HG03103 (cell line): ENCODE results near the gene S1PR4.

Source experiments
- ATAC-seq: cut with Tn5 transposase; IDR thresholded peaks from one replicate; pipeline ENCODE4 v1.9.1; 2021; ENCODE audit warnings: low read depth; ENCODE audit not compliant: unreplicated experiment

The S1PR4 gene, protein sequence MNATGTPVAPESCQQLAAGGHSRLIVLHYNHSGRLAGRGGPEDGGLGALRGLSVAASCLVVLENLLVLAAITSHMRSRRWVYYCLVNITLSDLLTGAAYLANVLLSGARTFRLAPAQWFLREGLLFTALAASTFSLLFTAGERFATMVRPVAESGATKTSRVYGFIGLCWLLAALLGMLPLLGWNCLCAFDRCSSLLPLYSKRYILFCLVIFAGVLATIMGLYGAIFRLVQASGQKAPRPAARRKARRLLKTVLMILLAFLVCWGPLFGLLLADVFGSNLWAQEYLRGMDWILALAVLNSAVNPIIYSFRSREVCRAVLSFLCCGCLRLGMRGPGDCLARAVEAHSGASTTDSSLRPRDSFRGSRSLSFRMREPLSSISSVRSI

DNA sequence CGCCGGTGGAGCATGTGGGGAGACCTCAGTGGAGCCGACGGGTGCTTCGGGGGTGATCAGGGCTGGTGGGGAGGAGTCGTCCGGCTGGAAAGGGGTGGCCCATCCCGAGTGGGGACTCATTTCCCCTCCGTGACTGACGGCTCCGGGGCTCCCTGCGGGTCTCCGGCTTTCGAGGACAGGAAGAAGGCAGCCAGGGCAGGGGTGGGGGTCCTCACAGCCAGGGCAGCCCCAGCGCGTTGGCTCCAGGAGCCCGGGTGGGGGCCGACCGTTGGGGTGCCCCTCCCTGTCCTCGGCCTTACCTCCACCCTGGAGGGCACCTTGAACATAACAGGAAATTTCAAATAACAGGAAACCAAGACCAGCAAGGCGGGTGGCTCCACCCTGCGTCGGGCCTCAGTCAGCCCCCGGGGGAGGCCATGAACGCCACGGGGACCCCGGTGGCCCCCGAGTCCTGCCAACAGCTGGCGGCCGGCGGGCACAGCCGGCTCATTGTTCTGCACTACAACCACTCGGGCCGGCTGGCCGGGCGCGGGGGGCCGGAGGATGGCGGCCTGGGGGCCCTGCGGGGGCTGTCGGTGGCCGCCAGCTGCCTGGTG lies at the start of gene S1PR4:
Gene S1PR4 (plus strand): TSS at position 393 of the 596 bp plus-strand sequence. CDS start 24 bp downstream, at position 417.
- no peak for ATAC-seq

DNA sequence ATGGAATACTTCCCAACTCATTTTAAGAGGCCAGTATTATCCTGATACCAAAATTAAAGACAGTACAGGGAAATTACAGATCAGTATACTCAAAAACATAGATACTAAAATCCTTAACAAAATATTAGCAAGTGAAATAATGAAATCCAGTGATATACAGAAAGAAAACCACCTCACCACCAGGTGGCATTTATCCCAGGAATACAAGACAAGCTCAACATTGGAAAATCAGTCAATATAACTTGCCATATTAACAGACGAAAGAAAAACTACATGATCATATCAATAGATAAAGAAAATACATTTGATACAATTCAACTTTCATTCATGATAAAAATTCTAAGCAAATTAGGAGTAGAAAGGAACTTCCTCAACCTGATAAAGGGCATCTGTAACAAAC lies 49.5 kb upstream of the S1PR4 start:
- ATAC-seq: no peak

DNA sequence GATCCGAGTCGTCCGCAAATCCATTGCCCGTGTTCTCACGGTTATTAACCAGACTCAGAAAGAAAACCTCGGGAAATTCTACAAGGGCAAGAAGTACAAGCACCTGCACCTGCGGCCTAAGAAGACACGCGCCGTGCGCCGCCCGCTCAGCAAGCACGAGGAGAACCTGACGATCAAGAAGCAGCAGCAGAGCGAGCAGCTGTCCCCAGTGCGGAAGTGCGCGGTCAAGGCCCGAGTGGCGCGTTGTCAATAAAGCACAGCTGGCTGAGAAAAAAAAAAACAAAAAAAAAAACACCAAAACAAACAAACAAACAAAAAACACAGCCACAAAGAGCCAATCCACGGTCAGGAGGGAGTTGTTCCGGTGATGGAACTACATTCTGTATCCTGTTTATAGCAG lies 47.4 kb upstream of the S1PR4 start:
- ATAC-seq: no peak

DNA sequence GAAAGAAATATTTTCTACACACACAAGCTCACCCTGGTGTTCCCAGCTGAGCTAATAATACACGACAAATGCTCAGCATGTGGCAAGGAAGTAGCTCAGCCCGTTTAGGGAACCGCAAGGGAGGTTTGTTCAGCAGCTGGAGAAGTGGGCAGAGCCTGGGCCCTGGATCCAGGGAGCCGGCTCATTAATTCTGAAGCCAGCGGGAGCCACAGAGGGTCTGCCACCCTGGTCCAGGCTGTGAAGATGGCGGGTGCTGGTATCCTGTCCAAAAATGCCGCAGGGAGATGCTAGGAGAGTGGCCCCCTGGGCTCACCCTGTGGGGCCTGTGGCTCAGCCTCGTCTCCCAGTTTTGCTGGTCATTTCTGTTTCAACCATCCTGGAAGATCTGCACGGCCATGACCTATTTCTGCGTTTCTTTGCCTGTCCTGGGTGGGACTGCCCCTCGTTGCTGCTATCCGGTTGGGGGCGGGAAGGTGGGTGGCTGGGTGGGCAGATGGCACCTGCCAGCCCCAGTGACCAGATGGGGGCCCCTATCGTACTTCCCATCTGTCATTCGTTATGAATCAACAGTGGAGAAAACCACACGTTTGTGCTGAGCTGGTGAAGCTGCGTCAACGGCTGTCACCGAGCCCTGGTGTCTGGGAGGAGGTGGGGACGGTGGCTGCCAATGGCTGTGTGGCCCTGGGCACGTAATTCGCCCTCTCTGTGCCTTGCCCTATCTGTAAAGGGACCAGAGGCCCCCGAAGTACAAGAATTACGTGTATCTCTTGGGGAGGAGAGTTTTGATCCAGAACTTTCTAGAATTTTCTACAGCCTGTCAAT lies 45.4 kb upstream of the S1PR4 start:
- ATAC-seq: no peak

DNA sequence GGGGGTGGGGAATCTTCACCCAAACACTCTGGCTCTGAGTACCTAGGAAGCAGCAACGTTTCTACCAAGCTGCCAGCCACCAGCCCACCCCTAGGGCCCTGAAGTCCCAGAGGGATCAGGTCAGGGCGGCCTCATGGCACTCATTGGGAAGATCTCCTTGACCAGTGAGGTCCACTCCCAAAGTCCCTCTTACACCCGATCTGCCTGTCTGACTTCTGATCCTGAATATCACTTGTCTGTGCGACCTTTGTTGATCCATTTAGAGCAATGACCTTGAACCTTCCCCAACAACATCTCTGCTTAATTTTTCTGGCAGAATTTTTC lies 44.8 kb upstream of the S1PR4 start:
- no peak for ATAC-seq

DNA sequence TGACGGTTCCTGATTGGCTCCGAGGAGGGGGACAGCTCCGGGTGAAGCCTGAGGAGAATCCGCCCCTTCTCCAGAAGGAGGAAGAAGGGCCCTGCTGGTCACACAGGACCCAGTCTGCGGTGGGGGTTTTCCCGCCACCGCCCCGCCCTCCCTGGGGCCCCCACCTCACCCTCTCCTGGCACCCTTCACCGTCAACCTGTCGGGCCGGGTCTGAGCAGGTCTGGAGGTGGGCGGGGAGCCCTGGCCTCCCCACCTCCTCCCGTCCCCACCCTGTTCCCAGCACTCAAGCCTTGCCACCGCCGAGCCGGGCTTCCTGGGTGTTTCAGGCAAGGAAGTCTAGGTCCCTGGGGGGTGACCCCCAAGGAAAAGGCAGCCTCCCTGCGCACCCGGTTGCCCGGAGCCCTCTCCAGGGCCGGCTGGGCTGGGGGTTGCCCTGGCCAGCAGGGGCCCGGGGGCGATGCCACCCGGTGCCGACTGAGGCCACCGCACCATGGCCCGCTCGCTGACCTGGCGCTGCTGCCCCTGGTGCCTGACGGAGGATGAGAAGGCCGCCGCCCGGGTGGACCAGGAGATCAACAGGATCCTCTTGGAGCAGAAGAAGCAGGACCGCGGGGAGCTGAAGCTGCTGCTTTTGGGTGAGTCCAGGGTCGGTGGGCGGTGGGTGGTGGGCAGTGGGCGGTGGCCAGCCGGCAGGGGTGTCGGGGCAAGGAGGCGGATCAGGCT lies 42.4 kb upstream of the S1PR4 start, which contains the start of gene GNA15:
Gene GNA15 (plus strand): TSS at position 73 of the 723 bp plus-strand sequence. CDS start 418 bp downstream, at position 491.
- no peak for ATAC-seq

DNA sequence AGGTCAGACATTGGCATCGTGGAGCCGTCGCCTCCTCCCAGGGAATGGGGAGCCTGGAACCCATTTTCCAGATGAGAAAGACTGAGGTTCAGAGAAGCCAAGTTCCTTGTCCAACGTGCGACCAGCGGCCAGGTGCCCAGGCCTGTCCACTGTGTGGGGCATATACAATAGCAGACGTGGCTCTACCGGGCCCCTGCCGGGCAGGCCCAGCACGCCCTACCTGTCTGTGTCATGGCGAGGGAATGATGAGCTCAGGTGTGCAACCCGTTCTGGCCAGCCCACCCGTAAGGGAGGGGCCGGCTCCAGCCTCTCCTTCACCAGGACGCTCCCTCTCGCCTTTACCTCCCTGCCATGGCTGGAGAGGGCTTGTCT lies 41.9 kb upstream of the S1PR4 start:
- no peak for ATAC-seq

DNA sequence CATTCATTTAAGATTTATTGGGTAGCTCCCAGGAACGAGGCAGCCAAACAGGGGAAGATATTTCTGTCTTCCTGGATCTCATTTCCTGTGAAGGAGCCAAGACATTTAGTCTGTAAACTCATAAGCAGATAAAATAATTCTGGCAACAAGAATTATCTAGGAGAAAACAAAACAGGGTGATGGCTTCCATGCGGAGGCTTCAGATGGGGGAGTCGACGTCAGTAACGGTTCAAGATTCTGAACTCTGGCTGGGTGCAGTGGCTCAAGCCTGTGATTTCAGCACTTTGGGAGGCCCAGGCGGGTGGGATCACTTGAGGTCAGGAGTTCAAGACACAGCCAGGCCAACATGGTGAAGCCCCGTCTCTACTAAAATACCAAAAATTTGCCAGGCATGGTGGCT lies 41.5 kb upstream of the S1PR4 start:
- ATAC-seq: no peak

DNA sequence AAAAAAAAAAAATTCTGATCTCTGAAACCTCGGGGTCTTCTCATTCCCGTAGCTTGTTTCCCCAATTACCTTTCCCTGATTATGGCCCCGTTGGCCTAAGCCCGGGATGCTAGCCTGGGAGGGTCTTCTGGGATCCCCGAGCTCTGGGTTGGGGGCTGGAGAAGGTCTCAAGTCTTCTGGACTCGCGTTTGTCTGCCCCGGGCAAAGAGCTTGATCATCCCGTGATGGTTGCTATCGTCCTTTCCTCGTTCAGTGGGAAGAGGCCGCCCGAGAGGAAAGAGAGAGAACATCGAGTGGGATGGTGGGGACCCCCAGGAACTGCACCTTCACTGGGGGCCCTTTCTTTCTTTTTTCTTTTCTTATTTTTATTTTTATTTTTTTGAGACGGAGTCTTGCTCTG lies 40.3 kb upstream of the S1PR4 start:
- no peak for ATAC-seq

DNA sequence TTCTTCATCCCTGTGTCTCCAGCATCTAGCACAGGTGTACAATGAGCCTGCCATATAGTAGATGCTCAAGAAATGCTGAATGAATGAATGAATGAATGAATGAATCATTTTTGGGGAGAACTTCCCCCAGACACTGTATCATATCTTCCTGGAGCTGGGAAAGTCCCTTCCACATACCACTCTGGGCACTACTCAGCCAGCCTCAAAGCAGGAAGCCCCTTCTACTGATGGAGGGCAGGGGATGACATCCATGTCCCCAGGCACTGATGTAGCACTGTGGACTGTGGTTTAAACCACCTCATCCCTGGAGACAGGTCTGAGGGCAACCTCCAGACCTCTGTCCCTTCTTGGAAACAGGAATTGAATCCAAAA lies 37.9 kb upstream of the S1PR4 start:
- no peak for ATAC-seq

DNA sequence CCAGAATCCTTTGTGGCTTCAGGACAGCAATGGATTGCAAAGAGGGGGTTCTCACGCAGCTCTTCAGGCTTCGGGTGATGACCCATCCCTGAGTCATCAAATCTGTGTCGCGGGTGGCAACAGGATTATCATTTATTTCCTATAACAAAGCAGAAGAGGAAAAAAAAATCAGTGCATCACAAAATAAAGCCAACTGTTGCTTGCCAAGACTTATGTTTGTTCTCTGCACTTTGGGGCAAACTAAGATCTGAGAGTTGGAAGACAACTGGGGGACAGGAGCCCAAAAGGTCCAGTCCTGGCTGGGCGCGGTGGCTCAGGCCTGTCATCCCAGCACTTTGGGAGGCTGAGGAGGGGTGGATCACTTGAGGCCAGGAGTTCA lies 36.3 kb upstream of the S1PR4 start:
- ATAC-seq: no peak

DNA sequence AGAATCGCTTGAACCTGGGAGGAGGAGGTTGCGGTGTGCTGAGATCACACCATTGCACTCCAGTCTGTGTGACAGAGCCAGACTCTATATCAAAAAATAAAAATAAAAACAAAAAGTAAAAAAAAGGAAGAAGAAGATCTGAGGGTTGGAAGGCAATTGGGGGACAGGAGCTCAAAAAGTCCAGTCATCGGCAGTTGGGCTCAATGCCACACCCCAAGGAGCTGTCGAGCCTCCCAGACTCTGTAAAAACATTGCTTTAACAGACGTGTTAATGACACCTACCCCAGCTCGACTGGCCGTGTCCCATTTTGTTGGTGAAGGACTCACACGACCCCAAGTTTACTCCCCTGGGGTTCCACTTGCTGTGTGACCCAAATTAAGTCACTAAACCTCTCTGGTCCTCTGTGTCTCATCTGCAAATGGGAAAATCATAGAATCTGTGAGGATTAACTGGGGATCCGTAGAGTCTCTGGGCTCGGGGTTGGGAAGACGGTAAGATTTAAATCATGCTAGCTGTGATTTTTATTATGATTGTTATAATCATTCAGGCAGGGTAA lies 35.7 kb upstream of the S1PR4 start:
- ATAC-seq: no peak

DNA sequence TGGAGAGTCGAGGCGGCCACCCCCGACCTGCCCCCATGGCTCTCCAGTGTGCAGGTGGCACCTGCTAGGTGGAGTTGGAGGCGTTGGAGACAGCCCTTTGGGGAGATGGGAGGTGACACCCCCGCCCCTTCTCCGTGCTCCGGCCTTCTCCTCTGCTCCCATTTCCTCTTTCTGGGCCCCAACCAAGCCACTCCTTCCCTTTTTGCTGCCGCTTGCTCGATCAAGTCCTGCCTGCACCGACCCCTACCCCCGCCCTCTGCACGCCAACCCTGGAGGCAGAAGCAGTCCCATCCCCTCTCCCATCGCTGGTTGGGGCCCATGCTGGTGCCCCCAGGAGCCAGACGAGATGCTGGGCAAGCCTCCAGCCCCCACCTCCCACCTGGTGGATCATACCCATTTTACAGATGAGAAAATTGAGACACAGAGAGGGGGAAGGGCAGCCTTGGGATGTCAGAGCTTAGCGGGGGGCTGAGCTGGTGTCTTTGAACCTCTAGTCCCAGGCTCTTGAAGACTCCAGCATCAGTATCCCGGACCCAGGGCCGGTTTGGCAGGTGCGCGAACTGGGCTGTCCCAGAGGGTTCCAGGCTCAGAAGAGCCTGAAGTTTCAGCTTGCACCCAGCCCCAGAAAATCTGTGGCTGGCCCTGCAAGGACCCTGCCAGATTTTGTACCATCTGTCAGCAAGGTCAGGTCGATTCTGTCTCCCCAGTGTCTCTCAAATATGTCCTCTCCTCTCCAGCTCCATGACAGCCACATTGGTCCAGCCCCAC lies 32.5 kb upstream of the S1PR4 start:
- ATAC-seq: no peak

DNA sequence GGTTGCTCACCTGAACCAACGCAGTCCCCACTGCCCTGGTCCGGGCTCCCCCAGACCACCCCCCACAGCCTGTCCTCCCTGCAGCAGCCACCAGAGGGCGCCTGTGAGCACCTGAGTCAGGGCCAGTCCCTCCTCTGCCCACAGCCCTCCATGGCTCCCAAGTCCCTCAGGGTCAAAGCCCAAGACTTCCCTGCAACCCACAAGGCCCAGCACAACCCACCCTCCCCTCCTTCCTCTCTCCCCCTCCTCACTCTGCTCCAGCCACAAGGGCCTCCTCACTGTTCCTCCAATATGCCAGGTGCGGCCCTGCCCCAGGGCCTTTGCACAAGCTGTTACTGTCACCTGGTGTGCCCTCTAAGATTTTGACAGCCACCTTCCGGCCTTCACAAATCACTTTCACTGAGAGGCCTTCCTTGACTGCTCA lies 31.9 kb upstream of the S1PR4 start:
- no peak for ATAC-seq

DNA sequence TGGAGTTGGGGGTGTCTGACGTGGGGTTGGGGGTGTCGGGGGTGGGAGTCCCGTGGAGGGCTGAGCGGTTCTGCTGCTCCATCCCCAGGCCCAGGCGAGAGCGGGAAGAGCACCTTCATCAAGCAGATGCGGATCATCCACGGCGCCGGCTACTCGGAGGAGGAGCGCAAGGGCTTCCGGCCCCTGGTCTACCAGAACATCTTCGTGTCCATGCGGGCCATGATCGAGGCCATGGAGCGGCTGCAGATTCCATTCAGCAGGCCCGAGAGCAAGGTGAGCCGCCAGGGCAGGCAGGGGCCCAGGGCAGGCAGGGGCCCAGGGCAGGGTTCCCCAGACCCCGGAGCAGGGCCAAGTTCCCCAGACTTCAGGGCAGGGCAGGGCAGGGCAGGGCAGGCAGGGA lies 30.1 kb upstream of the S1PR4 start:
- ATAC-seq: no peak

DNA sequence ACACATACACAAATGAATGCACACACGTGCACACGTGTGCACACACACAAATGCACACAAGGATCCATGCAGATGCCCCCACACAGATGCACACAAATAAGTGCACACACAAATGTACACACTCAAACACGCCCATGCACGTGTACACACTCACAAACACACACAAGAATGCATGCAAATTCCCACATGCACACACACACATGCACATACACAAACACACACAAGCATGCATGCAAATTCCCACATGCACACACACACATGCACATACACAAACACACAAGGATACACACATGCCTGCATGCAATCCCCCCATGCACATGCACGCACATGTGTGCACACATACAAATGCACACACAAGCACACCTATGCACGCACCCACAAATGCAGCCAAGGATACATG lies 29.5 kb upstream of the S1PR4 start:
- no peak for ATAC-seq

DNA sequence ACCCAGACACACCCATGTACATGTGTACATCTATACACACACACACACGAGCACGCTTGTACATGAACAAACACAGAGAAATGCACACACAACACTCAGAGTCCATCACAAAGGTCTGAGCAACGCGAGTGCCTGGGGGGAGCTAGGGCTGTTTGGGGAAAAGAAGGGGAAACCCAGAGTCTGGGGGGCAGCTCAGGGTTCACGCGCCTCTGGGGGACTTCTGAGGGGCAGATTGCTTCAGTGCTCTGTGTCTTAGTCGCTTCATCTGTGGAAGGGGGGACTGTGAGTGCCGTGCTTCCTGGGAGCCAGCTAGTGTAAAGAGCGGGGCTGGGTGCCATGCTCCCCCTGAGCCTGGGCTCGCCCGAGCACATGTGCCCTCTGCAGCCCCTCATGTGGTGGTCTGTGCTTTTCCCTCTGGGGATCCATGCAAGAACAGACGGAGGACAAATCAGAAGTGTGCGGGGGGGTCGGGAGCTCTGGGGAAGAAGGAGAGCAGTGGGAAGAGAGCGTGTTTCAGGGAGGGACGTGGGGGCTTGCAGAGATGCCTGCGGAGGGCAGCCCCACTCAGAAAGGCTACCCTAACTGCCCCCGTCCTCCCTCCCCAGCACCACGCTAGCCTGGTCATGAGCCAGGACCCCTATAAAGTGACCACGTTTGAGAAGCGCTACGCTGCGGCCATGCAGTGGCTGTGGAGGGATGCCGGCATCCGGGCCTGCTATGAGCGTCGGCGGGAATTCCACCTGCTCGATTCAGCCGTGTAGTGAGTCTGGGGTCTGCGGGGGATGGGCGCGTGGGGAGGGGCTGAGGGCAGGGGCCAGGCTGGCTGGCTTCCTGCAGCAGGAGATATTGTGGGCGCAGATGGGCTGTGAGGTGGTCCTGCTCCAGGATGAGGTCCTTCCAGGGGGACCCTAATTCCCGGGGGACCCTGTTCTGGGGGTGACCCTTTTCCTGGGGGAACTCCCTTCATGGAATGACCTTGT lies 28.8 kb upstream of the S1PR4 start:
- ATAC-seq: no peak

DNA sequence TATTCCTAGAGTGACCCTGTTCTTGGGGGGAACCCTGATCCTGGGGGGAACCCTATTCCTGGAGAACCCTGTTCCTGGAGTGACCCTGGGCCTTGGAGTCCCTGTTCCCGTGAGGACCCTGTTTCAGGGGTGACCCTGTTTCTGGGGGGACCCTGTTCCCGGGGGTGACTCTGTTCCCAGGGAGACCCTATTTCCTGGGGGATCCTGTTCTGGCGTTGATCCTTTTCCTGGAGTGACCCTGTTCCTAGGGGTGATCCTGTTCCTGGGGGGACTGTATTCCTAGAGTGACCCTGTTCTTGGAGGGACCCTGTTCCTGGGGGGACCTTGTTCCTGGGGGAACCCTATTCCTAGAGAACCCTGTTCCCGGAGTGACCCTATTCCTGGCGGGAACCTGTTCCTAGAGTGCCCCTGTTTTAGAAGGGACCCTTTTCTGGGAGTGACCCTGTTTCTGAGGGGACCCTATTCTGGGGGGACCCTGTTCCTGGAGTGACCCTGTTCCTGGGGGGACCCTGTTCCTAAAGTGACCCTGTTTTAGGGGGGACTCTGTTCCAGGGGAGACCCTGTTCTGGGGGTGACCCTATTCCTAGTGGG lies 27.7 kb upstream of the S1PR4 start:
- no peak for ATAC-seq
